K562 (cell line): ENCODE measurements around the gene PPP3CA. TPM values are rescaled to one million over a fixed set of nuclear protein-coding genes. Genes with fewer than 3 reads are reported as not detected.

Experiments used
- ATAC-seq: fragments of 200-7000 bp; cut with Tn5 transposase; 3 replicates; pipeline ENCODE4 v1.9.1; 2020; ENCODE audit warnings: moderate library complexity
- BruUV-seq: library from RNA; stranded (reverse); fragments of 400-500 nt; replicated peaks from 2 replicates; lab custom pipeline; 2021; lab: Mats Ljungman, UMichigan
- CTCF ChIA-PET: fragments of 300-600 bp; formaldehyde crosslinking; extraction: SDS; loops from one replicate; lab custom pipeline; 2021; ENCODE audit warnings: low intra/inter-chr PET ratio; lab: Yijun Ruan, JAX
- POLR2A ChIA-PET: fragments of 300-600, 350-650 bp; sonication (Branson Sonifier 250); formaldehyde crosslinking; extraction: SDS; loops from one replicate; lab custom pipeline; 2021; ENCODE audit warnings: antibody characterized with exemption, inconsistent platforms; lab: Yijun Ruan, JAX
- DNase-seq, 4 experiments: peaks; one replicate each; pipeline versions ENCODE4 v3.0.0 to v3.0.0-alpha.2; 2011 to 2018; ENCODE audit warnings: low spot score in 3 of 4, mixed read lengths in 3 of 4; ENCODE audit errors: extremely low read depth in 1 of 4
- FAIRE-seq: peaks from 2 replicates; lab custom pipeline; 2011; peaks lifted over from hg19 to GRCh38; lab: Jason Lieb, UNC
- H2AFZ ChIP-seq: 2 replicates; pipeline ENCODE4 v1.6.0; 2011; ENCODE audit warnings: low read depth, low read length, control low read depth, inconsistent platforms
- H3K27ac ChIP-seq: fragments of 200-600 bp; 3 replicates; pipeline ENCODE4 v1.8.0; 2011; ENCODE audit warnings: low read depth, mild to moderate bottlenecking, control low read depth, inconsistent platforms, low read length, moderate library complexity, mixed read lengths; ENCODE audit errors: extremely low read depth
- H3K27me3 ChIP-seq, 2 experiments: fragments of 300-600 bp in 1 of 2; 2 replicates in 1 of 2; 3 replicates in 1 of 2; pipeline versions ENCODE4 v1.6.0 to v1.8.0; 2011; ENCODE audit warnings: inconsistent platforms in 2 of 2, low read length in 2 of 2, mild to moderate bottlenecking in 1 of 2, mixed read lengths in 1 of 2, moderate library complexity in 1 of 2; ENCODE audit not compliant: control insufficient read depth in 2 of 2, insufficient read depth in 2 of 2
- H3K36me3 ChIP-seq: fragments of 300-600 bp; 3 replicates; pipeline ENCODE4 v1.8.0; 2011; ENCODE audit warnings: mild to moderate bottlenecking, low read length, inconsistent platforms; ENCODE audit not compliant: control insufficient read depth, insufficient read depth
- H3K4me1 ChIP-seq, 2 experiments: fragments of 200-600 bp in 1 of 2; replicated peaks in 1 of 2; 2 replicates in 1 of 2; 3 replicates in 1 of 2; pipeline versions ENCODE4 v1.5.1 to v1.8.0; 2011; ENCODE audit warnings: inconsistent platforms in 2 of 2, low read length in 2 of 2, mild to moderate bottlenecking in 1 of 2, mixed read lengths in 1 of 2, moderate library complexity in 1 of 2; ENCODE audit not compliant: control insufficient read depth in 2 of 2, insufficient read depth in 2 of 2
- H3K4me2 ChIP-seq: 2 replicates; pipeline ENCODE4 v1.6.1; 2011; ENCODE audit warnings: low read length, control low read depth, inconsistent platforms, mixed read lengths; ENCODE audit not compliant: insufficient read depth
- H3K4me3 ChIP-seq: fragments of 200-600 bp; sonication (generic), shearing (Covaris generic); 2 replicates; pipeline ENCODE4 v1.5.1; 2016; ENCODE audit warnings: control low read depth, inconsistent platforms
- H3K79me2 ChIP-seq: fragments of 200-600 bp; 3 replicates; pipeline ENCODE4 v1.8.0; 2011; ENCODE audit warnings: low read length, inconsistent platforms; ENCODE audit not compliant: control insufficient read depth, insufficient read depth
- H3K9ac ChIP-seq, 2 experiments: 2 replicates each; pipeline versions ENCODE4 v1.6.0 to v1.6.1; 2011; ENCODE audit warnings: low read depth in 2 of 2, low read length in 2 of 2, control low read depth in 1 of 2, inconsistent platforms in 1 of 2, mild to moderate bottlenecking in 1 of 2, mixed read lengths in 1 of 2; ENCODE audit not compliant: insufficient read depth in 1 of 2
- H3K9me1 ChIP-seq: one replicate; pipeline ENCODE4 v1.6.0; 2011; ENCODE audit warnings: inconsistent platforms, mild to moderate bottlenecking, low read length, moderate library complexity; ENCODE audit not compliant: control insufficient read depth, insufficient read depth
- H3K9me3 ChIP-seq: replicated peaks from 2 replicates; pipeline ENCODE4 v1.5.1; 2011; ENCODE audit warnings: low read depth, low read length, inconsistent platforms; ENCODE audit not compliant: control insufficient read depth, insufficient read depth
- H4K20me1 ChIP-seq: replicated peaks from 2 replicates; pipeline ENCODE4 v1.6.1; 2011; ENCODE audit warnings: low read length, inconsistent platforms, mixed read lengths; ENCODE audit not compliant: control insufficient read depth, insufficient read depth
- WGBS: fragments of 100-300 bp; shearing (Covaris generic); methylation state at CpG from one replicate; pipeline ENCODE4 v1.1.6; 2016; ENCODE audit warnings: low coverage, mixed read lengths; ENCODE audit not compliant: insufficient coverage; ENCODE audit errors: missing lambda C conversion rate; 5-methylcytosine and 5-hydroxymethylcytosine counted together
- in situ Hi-C: fragments of 300-500 bp; cut with MboI; formaldehyde crosslinking; loops from 4 replicates; pipeline ENCODE4 v1.15.0; 2018; ENCODE audit warnings: inconsistent platforms, mixed read lengths
- intact Hi-C: fragments of 100-400 bp; cut with micrococcal nuclease; formaldehyde crosslinking; loops from 2 replicates; pipeline ENCODE4 v1.14.2; 2022
- polyA plus RNA-seq, 8 experiments: library from polyadenylated mRNA; depleted of rRNA in 4 of 8; stranded (reverse) in 5 of 8; unstranded in 3 of 8; fragments of >200 nt; fragmentation: Nextera tagmentation in 2 of 8; fragmentation: Illumina TruSeq in 1 of 8; extraction: Ambion mirVana in 2 of 8; extraction: Trizol in 1 of 8; gene quantifications; 2 replicates each; pipeline versions ENCODE4 v1.2.1 to v1.2.3, GENCODE V29; 2011 to 2014; ENCODE audit warnings: inconsistent platforms in 1 of 8, missing spikeins in 1 of 8
- total RNA-seq, 7 experiments: library from RNA; depleted of rRNA in 6 of 7; stranded (reverse); fragments of >200 nt in 6 of 7; fragmentation: Illumina TruSeq in 2 of 7; extraction: Trizol in 2 of 7; gene quantifications; 2 replicates each; pipeline versions ENCODE4 v1.2.1 to v1.2.3, GENCODE V29; 2011 to 2021; ENCODE audit warnings: low replicate concordance in 1 of 7
- TF ChIP-seq, protein P1 (sequence below): IDR thresholded peaks from 2 replicates; pipeline ENCODE4 v1.6.1; 2016; ENCODE audit warnings: missing genetic modification characterization, missing compliant biosample characterization
- TF ChIP-seq, protein P2 (sequence below), 2 experiments: fragments of 450-650 bp in 1 of 2; sonication (generic) in 1 of 2; formaldehyde crosslinking in 1 of 2; IDR thresholded peaks in 1 of 2; conservative IDR thresholded peaks in 1 of 2; 2 replicates each; pipeline versions ENCODE4 v1.6.1 to v1.8.1; 2016 to 2023; ENCODE audit warnings: mild to moderate bottlenecking in 2 of 2, moderate library complexity in 2 of 2, inconsistent platforms in 1 of 2, missing genetic modification reagents in 1 of 2

The PPP3CA gene
- total and polyA plus RNA-seq, 9 of the 15 experiments (the other 6 are each of a cell fraction or from before 2014, with no cell fraction given) = 0.94 to 3.2 (median 1.6) TPM

GRCh38 chr4:101065346-101065745 lies 282.0 kb downstream of the PPP3CA start:
- TF ChIP-seq, protein P1, sequence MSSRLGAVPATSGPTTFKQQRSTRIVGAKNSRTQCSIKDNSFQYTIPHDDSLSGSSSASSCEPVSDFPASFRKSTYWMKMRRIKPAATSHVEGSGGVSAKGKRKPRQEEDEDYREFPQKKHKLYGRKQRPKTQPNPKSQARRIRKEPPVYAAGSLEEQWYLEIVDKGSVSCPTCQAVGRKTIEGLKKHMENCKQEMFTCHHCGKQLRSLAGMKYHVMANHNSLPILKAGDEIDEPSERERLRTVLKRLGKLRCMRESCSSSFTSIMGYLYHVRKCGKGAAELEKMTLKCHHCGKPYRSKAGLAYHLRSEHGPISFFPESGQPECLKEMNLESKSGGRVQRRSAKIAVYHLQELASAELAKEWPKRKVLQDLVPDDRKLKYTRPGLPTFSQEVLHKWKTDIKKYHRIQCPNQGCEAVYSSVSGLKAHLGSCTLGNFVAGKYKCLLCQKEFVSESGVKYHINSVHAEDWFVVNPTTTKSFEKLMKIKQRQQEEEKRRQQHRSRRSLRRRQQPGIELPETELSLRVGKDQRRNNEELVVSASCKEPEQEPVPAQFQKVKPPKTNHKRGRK = no peak
- TF ChIP-seq, protein P2, sequence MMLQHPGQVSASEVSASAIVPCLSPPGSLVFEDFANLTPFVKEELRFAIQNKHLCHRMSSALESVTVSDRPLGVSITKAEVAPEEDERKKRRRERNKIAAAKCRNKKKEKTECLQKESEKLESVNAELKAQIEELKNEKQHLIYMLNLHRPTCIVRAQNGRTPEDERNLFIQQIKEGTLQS (IDR thresholded peaks at IDR 0.05) = no peak
- TF ChIP-seq, protein P2 (CRISPR knock-in tag; conservative IDR thresholded peaks at IDR 0.05) = no peak
- Histone ChIP-seq H3K27me3 (no peaks in the 10 kb centered on the region), H3K4me3 (no peak overlapping the region), H3K4me1 (no peaks in the 10 kb centered on the region), H3K4me2 (no peak overlapping the region), H3K79me2 (no peaks in the 10 kb centered on the region), H4K20me1 (no peaks in the 10 kb centered on the region), H3K9me1 (no peaks in the 10 kb centered on the region), H3K9me3 (no peaks in the 10 kb centered on the region; the same call in 1 of the 2 replicates), H3K36me3 (no peaks in the 10 kb centered on the region), H2AFZ (no peak overlapping the region), H3K27ac (no peak overlapping the region), H3K9ac (no peak overlapping the region)
- ATAC-seq (no peak), FAIRE-seq (no peak), DNase-seq (no peak)
- CTCF ChIA-PET = no interaction called here
- intact Hi-C loops (no loop called here), in situ Hi-C loops (no loop called here)
- POLR2A ChIA-PET = no interaction called here
- BruUV-seq = no TSS peak
- 9% methylated on average over 1 of the region's 1 CpG for WGBS
